HG02571 (cell line): ENCODE results near the gene ARHGAP44.

Experiments used
- ATAC-seq: cut with Tn5 transposase; IDR thresholded peaks from one replicate; pipeline ENCODE4 v1.9.1; 2021; ENCODE audit warnings: mild to moderate bottlenecking, moderate library complexity; ENCODE audit not compliant: unreplicated experiment

The ARHGAP44 gene

GRCh38 chr17:12896180-12896785 lies 107.0 kb downstream of the ARHGAP44 start:
- no peak for ATAC-seq

- ATAC-seq, result no peak
Measured at GRCh38 chr17:12898110-12898509, 108.8 kb downstream of the ARHGAP44 start.

GRCh38 chr17:12899604-12900003 lies 110.3 kb downstream of the ARHGAP44 start:
- no peak for ATAC-seq

- no peak for ATAC-seq
Measured at GRCh38 chr17:12900474-12900873, 111.2 kb downstream of the ARHGAP44 start.

- no peak for ATAC-seq
Measured at GRCh38 chr17:12902046-12902445, 112.7 kb downstream of the ARHGAP44 start.

DNA sequence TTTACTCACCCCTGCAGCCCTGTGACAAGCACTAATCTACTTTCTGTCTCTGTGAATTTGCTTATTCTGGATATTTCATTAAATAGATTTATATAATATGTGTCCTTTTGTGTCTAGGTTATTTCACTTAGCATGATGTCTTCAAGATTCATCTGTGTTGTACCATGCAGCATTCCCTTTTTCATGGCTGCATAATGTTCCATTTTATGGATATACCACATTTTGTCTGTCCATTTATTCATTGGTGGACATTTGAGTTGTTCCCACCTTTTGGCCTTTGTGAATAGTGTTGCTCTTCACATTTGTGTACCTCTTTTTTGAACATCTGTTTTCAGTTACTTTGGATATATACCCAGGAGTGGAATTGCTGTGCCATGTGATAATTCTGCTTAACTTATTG lies 118.2 kb downstream of the ARHGAP44 start:
- no peak for ATAC-seq

DNA sequence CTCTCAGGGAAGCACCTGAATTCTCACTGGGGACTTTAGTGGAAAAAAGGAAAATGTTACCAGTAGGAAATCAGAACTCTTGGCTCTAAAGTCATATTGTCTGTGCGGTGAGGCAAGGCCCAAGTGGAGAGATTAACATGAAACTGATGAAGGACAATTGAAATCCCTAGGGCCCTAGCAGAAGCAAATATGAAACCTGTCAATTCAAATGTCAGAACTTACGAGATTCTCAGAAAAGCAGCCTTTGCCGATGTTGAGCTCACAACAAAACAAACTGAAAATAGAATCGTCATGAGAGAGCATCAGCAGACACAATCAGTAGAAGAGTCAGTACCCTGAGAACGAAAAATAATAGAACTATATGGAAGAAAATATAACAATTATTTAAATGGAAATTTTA lies 119.7 kb downstream of the ARHGAP44 start:
- ATAC-seq, result no peak

- no peak for ATAC-seq
Measured at GRCh38 chr17:12909511-12909910, 120.2 kb downstream of the ARHGAP44 start.

DNA sequence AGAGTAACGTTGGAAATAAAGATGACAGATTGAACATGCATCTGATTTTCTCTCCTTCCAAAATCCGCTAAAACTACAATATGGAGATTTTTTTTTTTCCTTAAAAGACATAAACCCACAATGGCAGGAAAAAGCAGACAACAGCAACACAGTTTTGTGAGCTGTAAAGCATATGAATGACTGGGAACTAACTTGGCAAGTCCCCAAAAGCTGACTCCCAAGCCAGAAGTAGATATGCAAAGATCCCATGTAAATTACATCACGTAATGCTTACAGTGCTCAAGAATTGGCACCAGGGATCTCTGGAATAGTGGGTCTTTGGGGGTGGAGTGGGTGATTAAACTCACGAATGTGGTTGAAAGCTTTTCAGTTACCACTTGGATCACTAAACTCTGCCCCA lies 121.9 kb downstream of the ARHGAP44 start:
- ATAC-seq, result no peak

- ATAC-seq, result no peak
Measured at GRCh38 chr17:12917399-12917798, 128.1 kb downstream of the ARHGAP44 start.

- no peak for ATAC-seq
Measured at GRCh38 chr17:12918142-12918541, 128.8 kb downstream of the ARHGAP44 start.

DNA sequence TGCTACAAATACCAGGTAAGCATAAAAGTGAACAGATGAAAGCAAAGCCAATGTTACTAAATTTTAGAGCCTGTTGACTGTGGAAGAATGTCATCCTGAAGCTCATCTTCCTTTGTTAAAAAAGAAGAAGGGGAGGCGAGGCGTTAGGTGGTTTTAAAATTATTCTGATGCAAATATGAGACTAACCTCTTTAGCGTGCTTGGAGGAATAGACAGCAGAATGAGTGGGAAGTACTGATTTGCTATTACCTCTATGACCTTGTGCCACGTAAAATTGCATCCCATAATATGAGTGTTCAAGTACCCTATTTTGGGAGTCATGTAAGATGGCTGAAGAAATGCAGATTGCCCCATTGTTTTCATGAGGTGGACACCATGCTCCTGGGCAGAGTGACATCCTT lies 132.8 kb downstream of the ARHGAP44 start:
- no peak for ATAC-seq

GRCh38 chr17:12924614-12925013 lies 135.3 kb downstream of the ARHGAP44 start:
- ATAC-seq, result no peak

DNA sequence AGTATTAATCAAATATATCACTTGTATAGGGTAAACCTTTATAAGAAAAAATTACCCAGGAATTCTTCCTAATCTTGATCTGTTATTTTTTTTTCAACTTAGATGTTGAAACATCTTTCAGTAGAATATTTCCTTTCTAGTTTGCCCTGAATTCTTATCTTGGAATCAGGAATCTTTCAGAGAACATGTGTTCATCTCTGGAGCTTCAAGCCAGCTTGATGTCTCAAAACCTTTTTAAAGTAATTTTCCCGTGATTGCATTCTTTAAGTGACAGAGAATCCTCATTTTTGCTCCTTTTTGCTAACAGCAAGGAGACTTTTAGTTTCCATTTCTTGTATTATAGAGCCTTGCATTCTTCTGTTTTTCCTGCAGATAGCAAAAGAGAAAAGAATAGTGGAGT lies 137.7 kb downstream of the ARHGAP44 start:
- ATAC-seq, result no peak

GRCh38 chr17:12927541-12928425 lies 138.5 kb downstream of the ARHGAP44 start:
- ATAC-seq, result no peak

- no peak for ATAC-seq
Measured at GRCh38 chr17:12928736-12929135, 139.4 kb downstream of the ARHGAP44 start.

- no peak for ATAC-seq
Measured at GRCh38 chr17:12936501-12936900, 147.2 kb downstream of the ARHGAP44 start.

DNA sequence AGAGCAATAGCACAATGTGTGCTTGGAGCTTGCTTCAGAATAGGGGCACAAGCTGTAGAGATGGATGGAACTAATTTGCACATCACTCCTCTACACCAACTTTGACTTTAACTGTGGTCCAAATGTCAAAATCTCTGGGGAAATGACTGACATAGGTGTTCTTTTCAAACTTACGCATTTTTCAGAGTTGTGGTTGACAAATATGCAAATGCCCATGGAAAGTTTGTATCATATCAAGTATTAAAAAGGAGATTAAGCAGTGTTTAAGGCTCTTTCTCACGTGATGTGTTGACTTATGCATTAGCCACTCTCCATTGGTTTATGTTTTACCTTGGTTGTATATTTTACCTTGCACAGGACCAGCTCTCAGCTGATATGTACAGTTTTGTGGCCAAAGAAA lies 151.4 kb downstream of the ARHGAP44 start:
- no peak for ATAC-seq

DNA sequence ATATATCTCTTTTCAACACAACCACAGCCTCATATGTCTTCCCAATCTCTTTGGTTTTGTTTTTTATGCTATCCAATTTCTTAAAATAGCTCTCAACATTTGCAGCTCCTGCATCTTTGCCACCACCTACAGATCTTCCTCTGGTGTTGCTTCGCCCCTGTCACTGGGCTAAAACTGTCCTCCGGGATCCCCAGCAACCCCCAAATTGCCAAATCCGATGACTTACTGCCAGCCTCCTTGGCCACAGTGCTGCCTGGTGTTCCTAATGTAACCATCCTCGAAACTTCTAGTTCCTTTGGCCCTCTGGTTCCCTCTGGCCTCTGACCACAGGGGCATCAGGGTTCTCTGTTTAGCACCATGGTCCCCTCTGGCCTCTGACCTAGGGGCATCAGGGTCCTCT lies 157.7 kb downstream of the ARHGAP44 start:
- ATAC-seq, result no peak

GRCh38 chr17:12952012-12952411 lies 162.7 kb downstream of the ARHGAP44 start:
- no peak for ATAC-seq

DNA sequence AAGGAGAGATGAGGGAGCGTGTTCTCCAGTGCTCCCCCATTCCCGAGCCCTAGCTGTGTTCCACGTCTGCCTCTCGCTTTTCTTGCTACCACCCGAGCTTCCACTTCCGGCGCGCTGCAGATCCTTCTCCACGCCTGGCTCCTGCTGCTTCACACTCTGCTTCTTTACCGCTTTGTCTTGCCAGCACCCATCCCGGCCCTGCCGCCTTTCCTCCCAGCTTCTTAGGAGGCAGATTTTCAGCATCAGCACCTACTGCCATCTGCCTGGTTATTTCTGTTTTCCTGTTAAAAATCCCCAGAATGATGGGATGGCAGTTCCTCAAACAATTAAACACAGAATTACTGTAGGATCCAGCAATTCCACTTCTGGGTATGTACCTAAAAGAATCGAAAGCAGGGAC lies 163.9 kb downstream of the ARHGAP44 start:
- ATAC-seq, result no peak

DNA sequence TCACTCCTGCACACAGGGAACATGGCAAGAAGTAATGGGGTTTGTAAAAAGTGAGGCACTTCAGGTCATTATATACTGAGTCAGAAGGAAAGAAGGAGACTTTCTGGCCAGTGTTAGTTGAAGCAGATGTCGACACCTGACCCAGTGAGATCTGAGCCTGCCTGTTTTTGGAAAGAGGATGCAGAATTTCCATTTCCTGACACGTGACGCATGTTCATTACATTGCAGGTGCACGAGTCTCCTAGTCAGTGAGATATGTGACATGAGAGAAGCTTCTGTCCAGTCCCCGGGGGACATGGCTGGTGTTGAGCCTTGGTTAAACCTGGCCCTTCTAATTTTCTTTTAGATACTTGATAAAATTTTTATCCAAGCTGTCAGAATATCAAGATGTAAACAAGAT lies 166.2 kb downstream of the ARHGAP44 start:
- no peak for ATAC-seq
